Panc1 (cell line): ENCODE results near the gene MATCAP1.

Experiments used
- CTCF ChIP-seq: fragments of 450-650 bp; IDR thresholded peaks from 2 replicates; pipeline ENCODE4 v1.5.1; 2017; ENCODE audit warnings: mild to moderate bottlenecking
- POLR2AphosphoS5 ChIP-seq: IDR thresholded peaks from 2 replicates; pipeline ENCODE4 v1.6.1; 2012; ENCODE audit warnings: mild to moderate bottlenecking, low read depth, low read length, moderate library complexity

- no peak for TF ChIP-seq CTCF
- no peak for TF ChIP-seq POLR2AphosphoS5
These were observed 46.2 kb downstream of the MATCAP1 start for GRCh38 chr16:67137605-67138004.
